ENCODE data around the gene LSM11. TPM values are rescaled to one million over a fixed set of nuclear protein-coding genes. Genes with fewer than 3 reads are reported as not detected.

LSM11 gene
- total RNA-seq, 1 donor from 2014 or later, result 6.3 TPM

DNA sequence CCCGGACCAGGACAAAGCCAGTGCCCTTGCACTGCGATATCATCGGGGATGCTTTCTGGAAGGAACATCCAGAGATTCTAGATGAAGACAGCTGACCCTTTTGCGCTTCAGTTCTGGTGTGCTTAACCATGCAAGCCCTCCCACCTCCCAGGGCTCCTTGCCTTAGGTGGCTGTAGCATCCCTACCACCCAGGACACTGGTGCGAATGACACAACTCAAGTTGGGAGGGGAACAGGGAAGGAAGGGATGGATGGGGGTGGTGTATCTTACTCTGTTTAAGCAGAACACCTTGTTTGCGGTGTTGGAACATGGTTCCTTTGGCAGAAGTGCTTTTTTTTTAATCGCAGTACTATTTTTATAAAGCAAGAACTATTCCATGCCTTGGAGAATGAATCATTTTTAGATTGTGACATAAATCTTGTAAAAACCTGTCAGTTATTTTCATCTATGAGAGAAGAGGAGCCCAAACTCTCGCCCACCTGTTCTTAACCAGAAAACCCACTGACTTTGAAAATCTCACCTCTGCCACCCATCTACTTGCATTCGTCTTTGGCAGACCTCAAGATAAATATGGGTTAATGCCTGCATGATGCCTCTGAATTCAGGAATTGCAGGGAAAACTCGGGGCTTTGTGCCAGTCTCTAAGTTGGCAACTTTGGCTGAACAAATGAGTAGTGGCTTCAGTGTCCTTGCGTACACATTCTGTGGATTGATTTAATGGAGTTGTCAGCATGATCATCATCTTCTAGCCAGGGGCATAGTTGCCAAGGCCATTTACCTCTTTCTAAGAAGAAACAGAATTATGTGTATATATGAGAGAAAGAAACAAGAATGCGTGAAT lies 3.9 kb upstream of the LSM11 start:
- H3K27me3 Mint-ChIP-seq, result peaks cover 8% of the 10 kb centered on the region
- TF ChIP-seq, protein P1, sequence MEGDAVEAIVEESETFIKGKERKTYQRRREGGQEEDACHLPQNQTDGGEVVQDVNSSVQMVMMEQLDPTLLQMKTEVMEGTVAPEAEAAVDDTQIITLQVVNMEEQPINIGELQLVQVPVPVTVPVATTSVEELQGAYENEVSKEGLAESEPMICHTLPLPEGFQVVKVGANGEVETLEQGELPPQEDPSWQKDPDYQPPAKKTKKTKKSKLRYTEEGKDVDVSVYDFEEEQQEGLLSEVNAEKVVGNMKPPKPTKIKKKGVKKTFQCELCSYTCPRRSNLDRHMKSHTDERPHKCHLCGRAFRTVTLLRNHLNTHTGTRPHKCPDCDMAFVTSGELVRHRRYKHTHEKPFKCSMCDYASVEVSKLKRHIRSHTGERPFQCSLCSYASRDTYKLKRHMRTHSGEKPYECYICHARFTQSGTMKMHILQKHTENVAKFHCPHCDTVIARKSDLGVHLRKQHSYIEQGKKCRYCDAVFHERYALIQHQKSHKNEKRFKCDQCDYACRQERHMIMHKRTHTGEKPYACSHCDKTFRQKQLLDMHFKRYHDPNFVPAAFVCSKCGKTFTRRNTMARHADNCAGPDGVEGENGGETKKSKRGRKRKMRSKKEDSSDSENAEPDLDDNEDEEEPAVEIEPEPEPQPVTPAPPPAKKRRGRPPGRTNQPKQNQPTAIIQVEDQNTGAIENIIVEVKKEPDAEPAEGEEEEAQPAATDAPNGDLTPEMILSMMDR (IDR thresholded peaks at IDR 0.05; ENCODE audit: unreplicated experiment), result no peak
- H3K4me1 Mint-ChIP-seq (ENCODE audit: low read depth), result peaks cover 5% of the 10 kb centered on the region
- no peak overlapping the region for H3K4me3 Mint-ChIP-seq (ENCODE audit: low read depth)
- no peaks in the 10 kb centered on the region for H3K9me3 Mint-ChIP-seq (ENCODE audit: low read depth)
- H3K36me3 Mint-ChIP-seq (ENCODE audit: insufficient read depth), result peaks cover 5% of the 10 kb centered on the region
- no peak for DNase-seq (ENCODE audit: low spot score, unreplicated experiment)
- no peak overlapping the region for H3K27ac Mint-ChIP-seq

DNA sequence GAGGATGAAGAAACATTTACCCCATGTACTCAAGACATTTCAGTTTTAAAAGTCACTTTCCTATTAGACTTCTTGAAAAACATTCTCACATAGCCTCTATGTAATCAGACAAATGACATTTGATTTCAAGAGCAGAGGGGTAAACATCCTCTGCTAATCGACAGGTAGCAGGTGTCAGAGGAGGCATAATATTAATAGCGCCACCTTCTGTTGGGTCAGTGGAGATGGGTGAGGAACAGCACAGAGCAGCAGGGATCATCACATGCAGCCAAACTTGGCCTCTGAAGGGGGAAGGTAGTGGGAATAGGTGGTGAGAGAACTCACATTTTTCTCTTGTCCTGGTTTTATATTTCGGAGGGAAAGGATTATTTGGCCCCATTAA lies 3.3 kb upstream of the LSM11 start:
- peaks cover 5% of the 10 kb centered on the region for H3K36me3 Mint-ChIP-seq (ENCODE audit: insufficient read depth)
- H3K4me3 Mint-ChIP-seq (ENCODE audit: low read depth), result no peak overlapping the region
- H3K4me1 Mint-ChIP-seq (ENCODE audit: low read depth), result peaks cover 5% of the 10 kb centered on the region
- peaks cover 9% of the 10 kb centered on the region for H3K27me3 Mint-ChIP-seq
- DNase-seq (ENCODE audit: low spot score, unreplicated experiment), result no peak
- no peaks in the 10 kb centered on the region for H3K9me3 Mint-ChIP-seq (ENCODE audit: low read depth)
- H3K27ac Mint-ChIP-seq, result no peak overlapping the region
- TF ChIP-seq, protein P1 (IDR thresholded peaks at IDR 0.05; ENCODE audit: unreplicated experiment), result peak; percentile 50

DNA sequence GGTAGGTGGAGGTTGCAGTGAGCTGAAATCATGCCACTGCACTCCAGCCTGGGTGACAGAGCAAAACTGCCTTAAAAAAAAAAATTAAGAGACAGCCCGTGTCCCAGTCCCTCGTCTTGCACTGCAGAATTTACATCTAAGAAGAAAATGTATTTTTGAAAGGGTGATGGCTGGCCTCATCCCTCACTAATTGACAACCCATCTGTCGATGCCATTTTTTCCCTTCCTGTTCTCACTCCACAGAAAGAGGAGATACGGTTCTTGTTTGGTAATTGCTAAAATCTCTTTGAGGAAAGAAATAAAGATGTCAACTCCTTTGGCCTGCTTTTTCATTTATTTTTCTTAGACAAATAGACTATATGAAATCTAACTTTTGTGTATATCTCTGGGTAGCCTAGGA lies 2.4 kb upstream of the LSM11 start:
- Mint-ChIP-seq H3K4me1 (ENCODE audit: low read depth) (peaks cover 5% of the 10 kb centered on the region), H3K27ac (no peak overlapping the region), H3K27me3 (peaks cover 11% of the 10 kb centered on the region), H3K9me3 (ENCODE audit: low read depth) (no peaks in the 10 kb centered on the region), H3K4me3 (ENCODE audit: low read depth) (no peak overlapping the region), H3K36me3 (ENCODE audit: insufficient read depth) (peaks cover 5% of the 10 kb centered on the region)
- no peak for DNase-seq (ENCODE audit: low spot score, unreplicated experiment)
- TF ChIP-seq, protein P1 (IDR thresholded peaks at IDR 0.05; ENCODE audit: unreplicated experiment), result no peak

DNA sequence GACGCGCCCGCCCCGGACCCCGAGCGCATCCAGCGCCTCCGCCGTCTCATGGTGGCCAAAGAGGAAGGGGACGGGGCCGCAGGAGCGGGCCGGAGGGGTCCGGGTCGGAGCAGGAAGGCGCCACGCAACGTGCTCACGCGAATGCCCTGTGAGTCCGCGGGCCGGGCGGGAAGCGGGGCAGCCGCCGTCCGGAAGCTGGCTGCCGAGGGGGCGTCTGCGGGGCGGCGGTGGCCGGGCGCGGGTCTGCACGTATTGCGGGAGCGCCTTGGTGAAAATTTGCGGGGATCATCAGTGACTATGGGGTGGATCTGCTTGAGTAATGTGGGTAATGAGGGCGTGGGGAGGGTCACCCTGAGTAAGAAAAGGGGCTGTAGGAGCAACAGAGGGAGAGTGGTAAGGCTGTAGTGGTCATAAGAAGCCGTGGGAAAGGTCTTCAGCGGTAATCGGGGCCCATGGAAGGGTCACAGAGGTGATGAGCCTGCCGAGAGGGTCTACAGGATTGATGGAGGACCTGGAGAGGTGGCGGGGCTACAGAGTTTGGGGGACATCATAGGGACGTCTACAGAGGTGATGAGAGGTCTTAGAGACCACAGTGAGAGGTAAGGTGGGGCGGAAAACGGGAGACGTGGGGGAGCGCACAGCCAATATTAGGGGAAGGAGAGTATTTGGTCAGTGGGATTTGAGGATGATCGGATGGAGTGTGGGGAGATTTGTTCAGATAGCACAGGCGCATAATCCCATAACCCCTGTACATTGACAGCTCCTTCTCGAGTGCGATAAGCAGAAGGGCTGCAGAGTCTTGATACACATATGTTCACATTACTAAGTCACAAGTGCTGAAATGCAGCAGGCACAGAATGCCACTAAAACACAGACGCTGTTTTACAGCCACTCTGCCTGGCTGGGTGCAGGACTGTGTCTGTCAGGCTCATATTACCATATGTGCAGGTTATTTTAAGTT lies 819 bp downstream of the LSM11 start:
- Mint-ChIP-seq H3K4me1 (ENCODE audit: low read depth) (peaks cover 5% of the 10 kb centered on the region), H3K36me3 (ENCODE audit: insufficient read depth) (no peaks in the 10 kb centered on the region), H3K27me3 (peaks cover 11% of the 10 kb centered on the region), H3K4me3 (ENCODE audit: low read depth) (peak overlapping the region; percentile 93), H3K27ac (peak overlapping the region; percentile 33), H3K9me3 (ENCODE audit: low read depth) (no peaks in the 10 kb centered on the region)
- TF ChIP-seq, protein P1 (IDR thresholded peaks at IDR 0.05; ENCODE audit: unreplicated experiment), result no peak
- DNase-seq (ENCODE audit: low spot score, unreplicated experiment), result no peak

DNA sequence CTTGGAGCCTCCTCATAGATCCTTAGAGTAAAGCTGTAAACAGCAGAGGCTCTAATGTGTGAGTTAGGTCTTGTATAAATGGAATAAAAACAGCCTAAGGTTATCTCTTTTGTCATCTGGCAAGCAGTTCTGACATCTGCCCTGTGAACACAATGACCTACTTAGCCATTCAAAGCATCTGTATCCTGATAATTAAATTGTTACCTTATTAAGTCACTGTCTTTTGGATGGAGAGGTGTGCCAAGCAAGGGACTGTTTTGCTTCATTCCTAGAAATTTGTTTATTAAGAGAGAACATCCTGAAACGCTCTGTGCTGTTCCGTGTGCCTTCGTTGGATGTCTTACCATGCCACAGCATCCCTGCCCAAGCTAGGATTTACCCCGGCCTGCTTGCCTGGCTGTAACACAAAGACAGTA lies 1.5 kb downstream of the LSM11 start:
- Mint-ChIP-seq H3K36me3 (ENCODE audit: insufficient read depth) (no peaks in the 10 kb centered on the region), H3K27me3 (peaks cover 11% of the 10 kb centered on the region), H3K9me3 (ENCODE audit: low read depth) (no peaks in the 10 kb centered on the region), H3K27ac (no peak overlapping the region), H3K4me1 (ENCODE audit: low read depth) (peaks cover 5% of the 10 kb centered on the region), H3K4me3 (ENCODE audit: low read depth) (peak overlapping the region; percentile 93)
- DNase-seq (ENCODE audit: low spot score, unreplicated experiment), result no peak
- TF ChIP-seq, protein P1 (IDR thresholded peaks at IDR 0.05; ENCODE audit: unreplicated experiment), result no peak
